HG03045 (cell line): ENCODE results near the gene RTRAF.

ENCODE experiments used
- ATAC-seq: cut with Tn5 transposase; IDR thresholded peaks from one replicate; pipeline ENCODE4 v1.9.1; 2021; ENCODE audit warnings: mild to moderate bottlenecking, moderate library complexity; ENCODE audit not compliant: unreplicated experiment

RTRAF gene

DNA sequence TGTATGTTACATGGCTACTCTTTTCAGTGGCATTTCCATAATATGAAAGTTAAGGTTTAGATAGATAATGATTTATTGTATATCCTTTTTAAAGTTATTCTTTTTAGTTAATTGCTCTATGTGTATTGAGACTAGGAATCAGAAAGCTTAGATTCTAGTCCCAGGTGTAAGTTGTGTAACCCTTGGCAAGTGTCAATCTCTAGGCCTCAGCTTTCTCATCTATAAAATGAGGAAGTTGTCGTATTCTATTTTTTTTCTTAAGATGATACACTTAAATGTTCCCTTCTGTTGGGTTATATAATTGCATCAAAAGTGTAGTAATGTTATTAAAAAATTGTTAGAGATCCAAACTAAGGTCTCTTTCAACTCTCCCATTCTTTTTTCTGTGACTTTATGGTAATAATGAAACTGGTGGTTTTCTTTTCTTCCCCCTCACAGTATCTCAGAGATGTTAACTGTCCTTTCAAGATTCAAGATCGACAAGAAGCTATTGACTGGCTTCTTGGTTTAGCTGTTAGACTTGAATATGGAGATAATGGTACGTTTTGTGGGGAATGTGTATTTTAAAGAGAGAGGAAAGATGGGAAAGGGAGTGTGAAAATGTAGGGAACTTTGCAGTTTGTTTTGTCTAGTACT is 4.1 kb downstream of the RTRAF start:
- no peak for ATAC-seq

GRCh38 chr14:51996148-51996746 is 6.9 kb downstream of the RTRAF start:
- ATAC-seq, result no peak

GRCh38 chr14:51998348-51998747 is 9.0 kb downstream of the RTRAF start:
- no peak for ATAC-seq

DNA sequence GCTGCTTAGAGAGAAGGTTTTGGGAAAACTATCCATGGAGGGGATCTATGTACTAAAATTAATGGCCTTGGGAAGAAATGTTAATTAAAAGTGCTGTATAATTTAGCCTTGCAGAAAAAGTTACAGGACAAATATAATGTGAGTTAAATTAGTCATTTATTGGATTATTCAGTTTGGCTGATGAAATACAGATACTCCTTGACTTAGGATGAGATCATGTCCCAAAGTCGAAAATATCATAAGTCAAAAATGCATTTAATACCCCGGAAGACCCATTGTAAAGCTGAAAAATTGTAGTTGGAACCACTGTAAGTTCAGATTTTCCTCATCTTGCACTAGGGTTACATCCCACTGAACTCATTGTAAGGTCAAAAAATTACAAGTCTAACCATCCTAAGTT is 9.7 kb downstream of the RTRAF start:
- no peak for ATAC-seq

DNA sequence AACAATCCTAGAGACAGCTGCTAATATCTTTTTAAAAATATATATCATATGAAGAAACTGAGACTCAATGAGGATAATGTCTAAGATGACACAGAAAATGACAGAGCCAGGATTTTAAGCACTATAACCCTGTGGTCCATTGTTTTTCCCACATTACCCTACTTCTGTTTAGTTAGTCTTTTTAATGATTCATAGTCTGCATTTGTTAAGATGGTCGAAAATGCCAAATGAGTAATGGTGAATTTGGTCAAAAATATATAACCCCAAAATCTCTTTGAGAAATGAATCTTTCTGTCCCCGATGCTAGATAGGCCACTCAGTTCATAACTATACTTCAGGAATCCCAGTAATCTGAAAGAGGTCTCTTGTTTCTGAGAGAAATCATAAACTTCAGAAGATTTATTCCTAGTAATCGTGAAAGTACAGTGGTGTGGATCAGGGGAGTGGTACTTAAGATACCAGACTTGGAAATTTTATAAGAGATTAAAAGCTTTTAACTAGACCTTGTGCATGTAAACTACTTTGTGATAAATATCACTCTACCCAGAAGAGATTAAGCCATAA is 10.8 kb downstream of the RTRAF start:
- no peak for ATAC-seq

DNA sequence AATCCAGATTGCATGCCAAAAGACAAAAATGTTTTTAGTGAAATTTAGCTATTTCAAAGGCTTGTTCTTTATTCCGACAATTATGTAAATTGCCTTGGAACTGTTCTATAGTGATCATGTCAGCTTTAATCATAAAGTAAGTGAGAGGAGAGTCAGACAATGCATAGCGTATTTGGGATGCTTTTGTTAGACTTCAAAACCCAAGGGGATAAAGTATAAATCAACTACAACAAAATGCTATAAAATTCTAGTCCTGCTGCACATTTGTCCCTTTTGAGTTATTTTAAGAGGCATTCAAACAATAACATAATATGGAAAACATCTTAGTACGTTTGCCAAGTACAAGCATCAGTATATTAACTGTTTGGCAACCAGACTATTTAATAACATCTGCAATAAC is 11.3 kb downstream of the RTRAF start:
- ATAC-seq, result no peak

DNA sequence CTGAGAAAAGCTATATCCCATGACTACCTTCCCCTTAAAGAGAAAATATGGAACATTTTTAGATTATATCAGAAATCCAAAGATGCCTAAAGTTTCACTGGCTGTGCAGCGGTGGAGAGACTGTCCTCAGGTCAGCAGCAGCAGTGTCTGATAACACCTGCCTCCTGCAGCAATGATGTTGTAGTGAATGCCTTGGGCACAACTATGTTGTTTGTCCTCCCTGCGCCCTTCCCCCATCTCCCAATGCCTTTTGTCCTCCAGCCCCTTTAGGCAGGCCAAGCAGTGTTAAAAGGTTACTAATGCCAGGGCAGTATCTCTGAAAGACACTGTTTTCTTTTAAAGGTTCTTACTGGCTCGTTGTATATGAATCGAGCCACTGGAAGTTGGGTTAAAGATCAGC is 13.2 kb downstream of the RTRAF start:
- ATAC-seq, result no peak

DNA sequence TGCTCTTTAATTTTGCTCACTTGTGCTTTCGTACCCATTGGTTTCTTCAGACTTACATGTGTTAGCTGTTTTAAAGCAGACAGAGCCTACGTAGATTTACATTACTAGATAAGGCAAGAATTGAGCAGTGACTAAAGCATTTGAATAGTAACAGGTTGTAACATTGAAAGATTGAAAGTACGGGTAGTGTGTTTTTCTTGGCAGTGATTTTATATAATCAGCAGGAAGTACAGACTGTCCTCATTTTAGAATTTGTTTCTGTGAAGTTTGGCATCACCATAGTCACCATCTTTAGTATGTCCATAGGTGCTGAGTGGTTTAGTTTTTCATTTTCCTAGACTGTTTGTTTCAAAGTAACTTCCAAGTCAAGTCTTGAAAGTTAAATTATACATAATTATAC is 14.0 kb downstream of the RTRAF start:
- no peak for ATAC-seq

DNA sequence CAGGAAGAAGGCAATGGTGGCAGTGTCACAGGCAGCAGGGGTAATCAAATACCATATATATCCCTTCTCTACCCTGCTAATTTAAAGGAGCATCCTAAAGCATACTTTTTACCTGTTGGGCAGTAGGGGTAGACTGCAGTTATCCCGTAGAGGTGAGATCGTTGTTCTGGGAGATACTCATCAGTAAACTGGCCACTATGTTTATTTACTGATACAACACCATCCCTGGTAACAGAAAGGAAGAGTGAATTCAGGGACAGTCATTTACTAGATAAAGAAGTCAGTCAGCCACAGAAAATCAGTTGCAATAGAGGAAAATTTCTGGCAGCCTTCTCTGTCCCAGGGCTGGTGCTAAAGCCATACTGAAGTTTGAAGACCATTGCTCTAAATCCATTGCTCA is 16.3 kb downstream of the RTRAF start:
- ATAC-seq, result no peak

GRCh38 chr14:52006361-52006760 is 17.0 kb downstream of the RTRAF start:
- no peak for ATAC-seq

GRCh38 chr14:52007211-52007610 is 17.9 kb downstream of the RTRAF start:
- no peak for ATAC-seq

DNA sequence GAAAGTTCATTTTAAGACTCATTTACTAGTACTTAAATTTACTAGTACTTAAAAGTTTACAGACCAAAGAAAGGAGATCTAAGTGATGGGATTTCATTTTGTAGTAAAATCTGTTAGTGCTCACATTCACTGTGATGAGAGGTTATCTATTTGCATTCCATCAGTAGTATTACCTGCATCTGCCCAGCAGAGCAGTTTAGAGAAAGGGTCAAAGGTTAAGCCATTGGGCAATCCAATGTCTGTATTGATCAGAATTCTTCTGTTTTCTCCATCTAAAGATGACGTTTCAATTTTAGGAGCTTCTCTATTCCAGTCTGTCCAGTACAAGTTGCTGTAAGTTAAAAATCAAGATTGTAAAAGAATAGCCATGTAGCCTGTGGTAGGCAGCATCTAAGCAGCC is 18.3 kb downstream of the RTRAF start:
- ATAC-seq, result no peak

- ATAC-seq, result no peak
Observed at GRCh38 chr14:52008136-52008535, 18.8 kb downstream of the RTRAF start.

GRCh38 chr14:52010173-52010693 is 20.9 kb downstream of the RTRAF start:
- no peak for ATAC-seq

DNA sequence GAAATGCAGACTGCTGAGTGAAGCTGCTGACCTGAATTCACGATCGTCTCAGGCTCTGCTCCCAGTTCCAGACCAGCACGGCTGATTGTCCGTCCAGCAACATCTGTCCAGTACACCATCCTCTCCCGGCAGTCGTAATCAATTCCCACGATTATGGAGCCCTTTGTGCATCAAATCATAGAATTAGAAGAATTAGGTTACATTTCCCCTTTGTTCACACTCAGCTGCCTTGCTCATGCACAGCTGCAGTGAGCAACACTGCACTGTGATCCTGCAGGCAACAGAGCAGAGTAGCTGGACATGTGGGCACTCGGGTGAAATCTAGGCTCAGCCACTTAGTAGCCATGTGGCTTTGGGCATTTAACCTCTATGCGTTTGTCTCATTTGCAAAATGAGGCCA is 22.2 kb downstream of the RTRAF start:
- ATAC-seq, result no peak

DNA sequence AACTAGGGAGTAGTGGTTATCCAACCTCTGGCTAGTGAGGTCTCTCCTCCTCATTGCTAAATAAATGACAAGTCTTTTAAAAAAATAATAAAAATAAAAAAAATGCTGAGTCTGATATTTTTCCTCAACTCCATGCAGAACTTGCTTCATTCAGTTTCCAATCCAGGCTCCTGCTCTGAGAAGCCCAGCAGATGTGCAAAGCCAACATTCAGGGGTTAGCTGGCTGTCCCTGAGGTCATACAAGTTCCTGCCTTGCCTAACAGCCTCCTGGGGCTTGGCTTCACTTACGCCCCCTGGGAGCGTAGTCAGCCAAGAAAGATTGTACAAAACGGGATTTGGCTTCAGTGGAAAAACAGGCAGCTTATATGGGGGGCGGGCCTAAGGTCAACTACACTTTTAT is 23.3 kb downstream of the RTRAF start:
- ATAC-seq, result no peak

DNA sequence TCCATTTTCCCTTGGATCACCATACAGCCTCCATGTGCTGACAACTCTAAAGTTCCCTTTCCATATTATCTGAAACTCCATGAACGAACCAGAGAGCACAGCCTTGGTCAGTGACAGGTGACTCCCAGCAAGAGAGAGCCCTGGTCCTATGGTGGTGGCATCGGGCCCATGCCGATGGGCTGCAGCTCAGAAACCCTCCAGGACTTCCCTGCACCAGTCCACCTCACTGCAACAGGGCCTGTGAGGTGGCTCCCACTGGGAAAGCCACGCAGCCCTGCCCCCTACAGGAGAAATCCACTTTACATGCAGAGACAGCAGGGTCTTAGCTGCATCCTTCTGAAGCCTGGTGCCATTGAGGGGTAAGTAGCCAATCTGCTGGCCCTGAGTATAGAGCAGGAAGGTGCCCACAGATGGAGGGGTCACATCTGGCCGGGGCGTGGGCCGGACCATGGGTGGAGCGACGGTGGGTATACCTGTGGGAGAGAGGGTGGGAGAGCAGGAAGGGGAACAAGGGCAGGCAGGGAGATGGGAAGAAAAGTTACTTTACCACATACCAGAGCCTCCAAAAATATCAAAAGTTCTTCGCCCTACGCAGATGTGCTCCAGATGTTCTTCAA is 24.7 kb downstream of the RTRAF start:
- no peak for ATAC-seq

DNA sequence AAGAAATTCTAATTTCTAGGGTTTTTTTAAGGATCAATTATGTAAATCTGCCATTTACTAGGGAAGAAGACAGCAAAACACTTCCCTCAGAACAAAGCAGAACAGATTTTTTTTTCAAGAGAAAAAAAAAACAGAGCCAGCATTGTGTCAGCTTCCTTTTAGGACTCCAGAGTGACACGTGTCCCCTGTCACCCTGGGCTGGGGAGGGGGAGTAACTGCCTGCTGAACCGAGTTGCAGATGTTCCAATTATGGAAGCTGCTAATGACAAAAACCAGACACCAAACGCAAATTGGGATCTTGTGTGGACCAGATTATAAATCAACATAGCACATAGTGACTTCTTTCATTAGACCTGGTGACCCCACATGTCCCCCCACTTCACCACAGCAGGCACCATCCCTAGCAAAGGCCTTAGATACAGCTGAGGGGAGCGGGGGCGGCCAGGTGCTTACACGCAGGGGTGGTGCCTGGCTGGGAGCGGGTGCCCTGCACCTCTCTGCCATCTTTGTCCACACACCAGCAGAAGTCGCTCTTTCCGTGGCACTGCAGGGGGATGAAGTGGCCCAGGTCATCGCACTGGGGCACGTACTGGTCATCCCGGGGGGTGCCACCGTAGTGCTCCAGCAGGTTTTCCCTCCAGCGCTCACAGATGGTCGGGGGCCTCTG is 25.4 kb downstream of the RTRAF start:
- no peak for ATAC-seq

DNA sequence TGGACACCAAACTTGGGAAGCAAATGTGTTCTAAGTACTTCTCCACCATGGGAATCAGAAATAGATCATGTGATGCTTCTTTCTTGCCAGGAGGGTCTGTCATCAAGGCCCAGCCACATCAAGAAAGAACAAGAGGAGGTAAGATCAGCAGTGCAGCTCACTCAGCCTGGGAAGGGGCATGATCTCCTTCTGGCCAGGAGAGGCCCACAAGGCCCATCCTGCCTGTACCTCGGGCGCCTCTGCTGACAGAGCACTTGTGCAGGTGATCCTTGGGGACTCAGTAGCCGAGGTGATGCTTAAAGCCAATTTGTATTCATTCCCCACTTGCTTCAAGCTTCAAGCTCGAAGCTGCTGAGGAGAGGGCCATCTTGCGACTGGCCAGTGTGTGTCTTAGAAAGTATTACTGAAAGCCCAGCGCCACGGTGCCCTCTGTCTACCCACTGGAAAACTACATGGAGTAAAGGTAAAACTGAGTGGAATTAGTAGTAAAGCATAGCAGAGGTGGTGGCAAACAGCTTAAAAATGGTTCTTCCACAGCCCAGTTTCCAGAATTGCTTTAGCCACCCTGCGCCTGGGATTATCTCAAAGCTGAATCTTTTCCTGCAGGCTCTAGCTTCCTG is 26.2 kb downstream of the RTRAF start:
- ATAC-seq, result no peak

DNA sequence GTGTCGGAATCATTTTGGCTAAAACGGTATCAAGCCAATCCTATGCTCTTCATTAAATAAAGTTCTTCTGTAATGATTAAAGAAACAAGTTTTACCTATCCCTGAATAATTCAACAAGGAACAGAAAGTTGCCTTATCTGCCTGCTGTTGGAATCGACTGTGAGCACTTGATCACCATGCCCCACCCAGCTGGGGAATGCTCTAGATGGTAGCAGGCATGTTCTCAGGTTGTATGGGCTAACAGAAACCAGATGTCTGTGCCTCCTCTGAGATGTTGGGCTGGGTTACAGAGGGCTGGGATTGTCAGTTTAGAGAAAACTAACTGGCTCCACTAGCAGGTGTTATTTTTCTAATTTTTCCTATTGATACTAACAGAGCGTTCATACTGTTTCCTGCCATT is 28.9 kb downstream of the RTRAF start:
- ATAC-seq, result no peak

DNA sequence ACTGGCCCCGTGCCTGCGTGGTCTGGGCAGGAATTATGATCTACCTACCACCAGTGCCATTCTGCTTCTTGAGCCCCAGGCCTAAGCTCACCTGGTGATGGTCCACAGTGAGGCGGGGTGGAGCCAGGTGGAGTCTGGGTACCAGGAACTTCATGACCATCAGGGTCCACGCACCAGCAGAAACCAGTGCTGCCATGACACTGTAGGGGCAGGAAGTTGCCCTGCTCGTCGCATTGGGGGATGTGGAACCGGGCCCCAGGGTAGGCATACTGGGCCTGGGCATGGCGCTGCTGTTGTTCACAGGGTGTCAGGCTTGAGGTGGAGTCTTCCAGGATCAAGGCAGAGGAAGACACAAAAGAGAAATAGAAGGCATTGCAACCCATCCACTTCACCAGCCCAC is 29.6 kb downstream of the RTRAF start:
- ATAC-seq, result no peak
